Lower leg skin (tissue), 4 donors: Measurements from ENCODE around the gene SSH2. TPM values are rescaled to one million over a fixed set of nuclear protein-coding genes. Genes with fewer than 3 reads are reported as not detected.

Experiments
- DNase-seq, 2 donors: peaks; one replicate each; pipeline ENCODE4 v3.0.0-alpha.2; 2019; ENCODE audit warnings: low spot score in 2 of 2
- H3K4me3 ChIP-seq: fragments of 200-600 bp; sonication (generic); 2 replicates; pipeline ENCODE4 v1.5.1; 2017; ENCODE audit warnings: mild to moderate bottlenecking, low read depth; ENCODE audit not compliant: poor library complexity, severe bottlenecking
- CTCF ChIP-seq, 3 donors: fragments of 450-650 bp; IDR thresholded peaks; one replicate each; pipeline ENCODE4 v1.5.1; 2016; ENCODE audit warnings: antibody characterized with exemption in 3 of 3, mild to moderate bottlenecking in 3 of 3, moderate library complexity in 2 of 3
- POLR2A ChIP-seq, 2 donors: fragments of 450-650 bp; IDR thresholded peaks; one replicate each; pipeline ENCODE4 v1.6.1; 2016 to 2017; ENCODE audit warnings: antibody characterized with exemption in 2 of 2, mild to moderate bottlenecking in 1 of 2, moderate library complexity in 1 of 2
- whole genome bisulfite sequencing, 2 donors: methylation state at CpG; one replicate each; pipeline ENCODE4 v1.1.5; 2018; 5-methylcytosine and 5-hydroxymethylcytosine counted together
- intact Hi-C: fragments of 100-400 bp; cut with DNase I; formaldehyde crosslinking; loops from one replicate; pipeline ENCODE4 v1.15.0; 2023; ENCODE audit warnings: low total_unique reads
- total RNA-seq, 4 donors: library from RNA; depleted of rRNA; stranded (reverse); fragments of >200 nt; gene quantifications; one replicate each; pipeline ENCODE4 v1.1.0, GENCODE V29; 2016

Gene SSH2
- total RNA-seq, 4 donors from 2014 or later: 10.0 to 20.3 (median 15.3) TPM

GRCh38 chr17:29699283-29699682 lies 230.7 kb downstream of the SSH2 start:
- 73 to 85% methylated on average over 2 of the region's 2 CpGs for WGBS, 2 donors
- intact Hi-C loops: no loop called here
- no peak overlapping the region for H3K4me3 ChIP-seq
- TF ChIP-seq CTCF (IDR thresholded peaks at IDR 0.05) (no peak), POLR2A (IDR thresholded peaks at IDR 0.05) (no peak)
- DNase-seq: no peak

DNA sequence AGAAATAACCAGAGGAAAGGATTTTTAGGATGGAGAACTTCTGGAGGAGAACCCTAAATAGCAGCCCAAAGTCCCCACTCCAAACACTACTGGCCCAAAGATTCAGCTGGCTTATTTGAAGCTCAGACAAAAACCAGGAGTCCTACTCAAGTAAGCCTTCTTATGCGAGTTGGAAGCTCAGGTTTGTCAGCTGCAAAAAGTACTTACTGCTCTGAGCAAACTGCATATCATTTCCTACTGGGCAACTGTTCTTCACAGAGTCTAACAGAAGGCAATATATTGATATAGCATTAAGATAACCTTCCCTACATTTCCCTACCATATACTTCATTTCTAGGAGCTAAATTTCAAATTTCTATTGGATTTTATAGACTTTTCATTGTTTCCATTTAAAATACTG lies 231.2 kb downstream of the SSH2 start:
- no peak for TF ChIP-seq CTCF (IDR thresholded peaks at IDR 0.05)
- no peak for TF ChIP-seq POLR2A (IDR thresholded peaks at IDR 0.05)
- H3K4me3 ChIP-seq: no peak overlapping the region
- no peak for DNase-seq
- intact Hi-C loops: no loop called here
- WGBS, 2 donors: 72 to 91% methylated on average over 1 of the region's 1 CpG

- H3K4me3 ChIP-seq: no peak overlapping the region
- intact Hi-C loops: no loop called here
- no peak for TF ChIP-seq POLR2A (IDR thresholded peaks at IDR 0.05)
- no peak for TF ChIP-seq CTCF (IDR thresholded peaks at IDR 0.05)
- WGBS, 2 donors: 90 to 97% methylated on average over 6 of the region's 6 CpGs
- no peak for DNase-seq
These were observed 231.8 kb downstream of the SSH2 start for GRCh38 chr17:29698019-29698777.

DNA sequence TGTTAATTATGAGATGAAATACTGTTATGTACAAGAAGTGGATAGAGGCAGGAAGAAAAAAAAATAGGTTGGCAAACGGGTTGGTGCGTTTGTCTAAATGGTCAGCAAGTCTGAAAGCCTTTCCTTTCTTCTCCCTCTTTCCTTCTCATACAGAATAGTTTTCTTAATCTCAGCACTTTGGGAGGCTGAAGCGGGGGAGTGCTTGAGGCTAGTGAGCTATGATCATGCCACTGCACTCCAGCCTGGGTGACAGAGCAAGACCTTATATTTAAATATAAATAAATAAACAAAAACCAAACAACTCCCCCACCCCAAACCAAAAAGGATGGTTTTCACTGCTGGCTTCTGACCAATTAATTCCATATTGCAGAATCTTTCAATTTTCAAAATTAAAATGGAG lies 232.7 kb downstream of the SSH2 start:
- 84 to 91% methylated on average over 3 of the region's 3 CpGs for WGBS, 2 donors
- no peak overlapping the region for H3K4me3 ChIP-seq
- intact Hi-C loops: no loop called here
- DNase-seq: no peak
- TF ChIP-seq CTCF (IDR thresholded peaks at IDR 0.05) (no peak), POLR2A (IDR thresholded peaks at IDR 0.05) (no peak)

GRCh38 chr17:29694918-29695563 lies 235.0 kb downstream of the SSH2 start:
- WGBS, 2 donors: 89 to 91% methylated on average over 5 of the region's 5 CpGs
- no peak overlapping the region for H3K4me3 ChIP-seq
- intact Hi-C loops: no loop called here
- TF ChIP-seq CTCF (IDR thresholded peaks at IDR 0.05): no peak
- TF ChIP-seq POLR2A (IDR thresholded peaks at IDR 0.05): no peak
- DNase-seq: no peak
